ENCODE measurements around the gene SCAPER.
"Not testable (repeated sequence)": the region's sequence is repeated elsewhere in the genome, so short reads cannot be mapped to it uniquely, and the experiment has no call there.

SCAPER gene

GRCh38 chr15:76732321-76732720 lies 172.8 kb downstream of the SCAPER start:
- H3K4me3 Mint-ChIP-seq, H3K4me1 Mint-ChIP-seq, H3K27me3 Mint-ChIP-seq, ATAC-seq, H3K27ac Mint-ChIP-seq, H3K9me3 Mint-ChIP-seq: not testable (repeated sequence)
- peaks cover 30% of the 10 kb centered on the region for H3K36me3 Mint-ChIP-seq (ENCODE audit: low read depth)
- DNase-seq: peak; percentile 10

- ATAC-seq (no peak), DNase-seq (no peak)
- no peak overlapping the region for H3K27ac Mint-ChIP-seq
- no peak overlapping the region for H3K4me3 Mint-ChIP-seq
- no peaks in the 10 kb centered on the region for H3K27me3 Mint-ChIP-seq
- peaks cover 42% of the 10 kb centered on the region for H3K36me3 Mint-ChIP-seq (ENCODE audit: low read depth)
- H3K9me3 Mint-ChIP-seq: peaks cover 3% of the 10 kb centered on the region
- no peaks in the 10 kb centered on the region for H3K4me1 Mint-ChIP-seq
Observed at GRCh38 chr15:76730262-76730661, 174.9 kb downstream of the SCAPER start.

GRCh38 chr15:76718863-76719262 lies 186.3 kb downstream of the SCAPER start:
- H3K27me3 Mint-ChIP-seq: no peaks in the 10 kb centered on the region
- H3K4me3 Mint-ChIP-seq: no peak overlapping the region
- DNase-seq: no peak
- no peak overlapping the region for H3K27ac Mint-ChIP-seq
- H3K4me1 Mint-ChIP-seq: no peaks in the 10 kb centered on the region
- peaks cover 47% of the 10 kb centered on the region for H3K36me3 Mint-ChIP-seq (ENCODE audit: low read depth)
- H3K9me3 Mint-ChIP-seq: peaks cover 38% of the 10 kb centered on the region
- ATAC-seq: no peak

DNA sequence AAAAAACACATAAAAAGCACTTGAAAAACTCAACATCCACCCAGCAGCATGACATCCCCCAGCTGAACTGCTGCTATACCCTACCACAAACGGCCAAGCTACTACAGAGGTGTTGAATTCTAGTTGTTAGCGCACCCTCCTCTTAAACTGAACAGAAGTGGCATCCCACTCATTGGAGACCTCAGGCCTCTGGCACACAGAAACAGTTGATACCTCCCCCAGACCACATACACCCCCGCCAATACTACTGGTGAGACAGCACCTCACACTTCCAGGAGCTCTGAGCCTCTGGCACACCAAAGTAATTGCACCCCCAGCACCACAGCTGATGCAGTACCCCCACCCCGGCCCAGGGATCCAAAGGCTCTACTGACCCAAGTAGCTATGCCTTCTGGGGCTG lies 190.2 kb downstream of the SCAPER start:
- no peak for ATAC-seq
- no peak overlapping the region for H3K4me3 Mint-ChIP-seq
- H3K27ac Mint-ChIP-seq: no peak overlapping the region
- DNase-seq: no peak
- H3K27me3 Mint-ChIP-seq: no peaks in the 10 kb centered on the region
- peaks cover 7% of the 10 kb centered on the region for H3K4me1 Mint-ChIP-seq
- peaks cover 31% of the 10 kb centered on the region for H3K9me3 Mint-ChIP-seq
- peaks cover 53% of the 10 kb centered on the region for H3K36me3 Mint-ChIP-seq (ENCODE audit: low read depth)

- peaks cover 12% of the 10 kb centered on the region for H3K4me1 Mint-ChIP-seq
- H3K36me3 Mint-ChIP-seq (ENCODE audit: low read depth): peaks cover 42% of the 10 kb centered on the region
- DNase-seq (no peak), ATAC-seq (no peak)
- H3K9me3 Mint-ChIP-seq: peaks cover 16% of the 10 kb centered on the region
- H3K27me3 Mint-ChIP-seq: no peaks in the 10 kb centered on the region
- H3K27ac Mint-ChIP-seq: no peak overlapping the region
- H3K4me3 Mint-ChIP-seq: no peak overlapping the region
Observed at GRCh38 chr15:76711351-76711827, 193.8 kb downstream of the SCAPER start.

DNA sequence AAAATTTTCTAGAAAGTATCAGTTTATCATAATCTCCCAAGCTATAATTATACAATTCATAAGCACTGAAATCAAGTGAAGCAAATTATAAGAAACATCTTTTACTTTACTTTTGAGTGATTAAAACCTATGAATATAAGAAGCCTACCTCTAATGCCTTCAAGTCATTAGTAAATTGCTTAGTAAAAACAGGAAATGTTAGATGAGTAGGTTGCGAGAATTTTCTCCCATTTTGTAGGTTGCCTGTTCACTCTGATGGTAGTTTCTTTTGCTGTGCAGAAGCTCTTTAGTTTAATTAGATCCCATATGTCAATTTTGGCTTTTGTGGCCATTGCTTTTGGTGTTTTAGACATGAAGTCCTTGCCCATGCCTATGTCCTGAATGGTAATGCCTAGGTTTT lies 201.1 kb downstream of the SCAPER start:
- H3K36me3 Mint-ChIP-seq (ENCODE audit: low read depth): peaks cover 38% of the 10 kb centered on the region
- H3K27me3 Mint-ChIP-seq, H3K9me3 Mint-ChIP-seq, DNase-seq, H3K4me3 Mint-ChIP-seq, H3K4me1 Mint-ChIP-seq, H3K27ac Mint-ChIP-seq, ATAC-seq: not testable (repeated sequence)

- Mint-ChIP-seq H3K36me3 (ENCODE audit: low read depth) (peaks cover 22% of the 10 kb centered on the region), H3K4me3 (no peak overlapping the region), H3K27ac (no peak overlapping the region)
Observed at GRCh38 chr15:76696840-76697239, 208.3 kb downstream of the SCAPER start.

DNA sequence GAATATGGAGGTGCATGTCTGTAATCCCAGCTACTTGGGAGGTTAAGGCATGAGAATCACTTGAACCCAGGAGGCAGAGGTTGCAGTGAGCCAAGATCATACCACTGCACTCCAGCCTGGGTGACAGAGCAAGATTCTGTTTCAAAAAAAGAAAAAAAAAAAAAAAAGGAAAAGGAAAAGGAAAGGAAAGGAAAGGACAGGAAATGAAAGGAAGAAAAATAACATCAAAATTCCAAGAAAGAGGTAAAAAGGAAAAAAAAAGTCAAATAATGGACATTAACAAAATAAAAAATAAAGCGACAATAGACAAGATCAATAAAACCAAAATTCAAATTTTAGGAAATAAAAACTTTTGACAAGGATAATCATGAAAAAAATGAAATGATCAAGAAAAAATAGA lies 212.6 kb downstream of the SCAPER start:
- H3K27me3 Mint-ChIP-seq, ATAC-seq, DNase-seq, H3K4me3 Mint-ChIP-seq, H3K4me1 Mint-ChIP-seq, H3K27ac Mint-ChIP-seq, H3K9me3 Mint-ChIP-seq: not testable (repeated sequence)
- peaks cover 15% of the 10 kb centered on the region for H3K36me3 Mint-ChIP-seq (ENCODE audit: low read depth)

More at GRCh38 chr15:76696840-76697239, 208.3 kb downstream of the SCAPER start:
- Mint-ChIP-seq H3K27me3 (no peaks in the 10 kb centered on the region), H3K9me3 (no peaks in the 10 kb centered on the region), H3K4me1 (no peaks in the 10 kb centered on the region)
- ATAC-seq (no peak), DNase-seq (no peak)

DNA sequence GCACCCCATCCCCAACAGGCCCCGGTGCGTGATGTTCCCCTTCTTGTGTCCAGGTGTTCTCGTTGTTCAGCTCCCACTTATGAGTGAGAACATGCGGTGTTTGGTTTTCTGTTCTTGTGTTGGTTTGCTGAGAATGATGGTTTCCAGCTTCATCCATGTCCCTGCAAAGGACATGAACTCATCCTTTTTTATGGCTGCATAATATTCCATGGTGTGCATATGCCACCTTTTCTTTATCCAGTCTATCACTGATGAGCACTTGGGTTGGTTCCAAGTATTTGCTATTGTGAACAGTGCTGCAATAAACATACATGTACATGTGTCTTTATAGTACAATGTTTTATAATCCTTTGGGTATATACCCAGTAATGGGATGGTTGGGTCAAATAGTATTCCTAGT lies 217.5 kb downstream of the SCAPER start:
- ATAC-seq, H3K9me3 Mint-ChIP-seq, H3K27me3 Mint-ChIP-seq, H3K4me1 Mint-ChIP-seq, DNase-seq, H3K27ac Mint-ChIP-seq, H3K4me3 Mint-ChIP-seq: not testable (repeated sequence)
- H3K36me3 Mint-ChIP-seq (ENCODE audit: low read depth): peaks cover 18% of the 10 kb centered on the region

DNA sequence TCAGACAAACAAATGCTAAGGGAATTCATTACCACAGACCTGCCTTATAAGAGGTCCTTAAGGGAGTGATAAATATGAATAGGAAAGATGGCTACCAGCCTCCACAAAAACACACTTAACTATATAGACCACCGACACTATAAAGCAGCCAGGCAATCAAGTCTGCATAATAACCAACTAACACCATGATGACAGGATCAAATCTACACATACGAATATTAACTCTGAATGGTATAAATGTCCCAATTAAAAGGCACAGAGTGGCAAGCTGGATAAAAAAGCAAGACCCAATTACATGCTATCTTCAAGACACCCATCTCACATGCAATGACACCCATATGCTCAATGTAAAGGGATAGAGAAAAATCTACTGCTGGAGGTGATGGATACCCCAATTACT lies 221.1 kb downstream of the SCAPER start:
- no peaks in the 10 kb centered on the region for H3K4me1 Mint-ChIP-seq
- no peak for DNase-seq
- H3K9me3 Mint-ChIP-seq: peaks cover 10% of the 10 kb centered on the region
- H3K27me3 Mint-ChIP-seq: no peaks in the 10 kb centered on the region
- H3K27ac Mint-ChIP-seq: no peak overlapping the region
- peaks cover 25% of the 10 kb centered on the region for H3K36me3 Mint-ChIP-seq (ENCODE audit: low read depth)
- no peak for ATAC-seq
- H3K4me3 Mint-ChIP-seq: no peak overlapping the region

- H3K36me3 Mint-ChIP-seq (ENCODE audit: low read depth): peaks cover 17% of the 10 kb centered on the region
- no peak overlapping the region for H3K27ac Mint-ChIP-seq
- peaks cover 3% of the 10 kb centered on the region for H3K9me3 Mint-ChIP-seq
- ATAC-seq (no peak), DNase-seq (no peak)
- H3K4me3 Mint-ChIP-seq: no peak overlapping the region
- H3K27me3 Mint-ChIP-seq: no peaks in the 10 kb centered on the region
- H3K4me1 Mint-ChIP-seq: no peaks in the 10 kb centered on the region
Observed at GRCh38 chr15:76682833-76683232, 222.3 kb downstream of the SCAPER start.

DNA sequence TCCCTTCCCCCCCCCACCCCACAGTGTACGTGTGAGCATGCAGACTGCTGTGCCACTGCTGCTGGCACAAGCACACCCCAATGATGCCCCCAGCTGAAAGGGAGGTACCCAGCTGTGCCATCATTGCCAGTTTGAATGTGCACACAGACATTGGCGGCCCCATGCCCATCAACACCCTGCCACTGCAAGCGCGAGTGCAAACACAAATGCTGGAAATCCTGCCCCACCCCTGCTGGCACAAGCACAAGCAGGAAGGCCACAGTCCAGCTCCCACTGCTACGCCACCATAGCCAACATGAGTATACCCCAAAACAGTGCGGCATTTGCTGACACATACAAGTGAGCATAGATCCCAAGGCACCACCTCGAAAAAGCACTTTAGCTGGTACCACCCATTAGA lies 222.9 kb downstream of the SCAPER start:
- Mint-ChIP-seq H3K36me3 (ENCODE audit: low read depth) (peaks cover 14% of the 10 kb centered on the region), H3K4me3 (no peak overlapping the region), H3K4me1 (no peaks in the 10 kb centered on the region), H3K27me3 (no peaks in the 10 kb centered on the region), H3K27ac (no peak overlapping the region), H3K9me3 (peaks cover 3% of the 10 kb centered on the region)
- no peak for DNase-seq
- ATAC-seq: no peak

DNA sequence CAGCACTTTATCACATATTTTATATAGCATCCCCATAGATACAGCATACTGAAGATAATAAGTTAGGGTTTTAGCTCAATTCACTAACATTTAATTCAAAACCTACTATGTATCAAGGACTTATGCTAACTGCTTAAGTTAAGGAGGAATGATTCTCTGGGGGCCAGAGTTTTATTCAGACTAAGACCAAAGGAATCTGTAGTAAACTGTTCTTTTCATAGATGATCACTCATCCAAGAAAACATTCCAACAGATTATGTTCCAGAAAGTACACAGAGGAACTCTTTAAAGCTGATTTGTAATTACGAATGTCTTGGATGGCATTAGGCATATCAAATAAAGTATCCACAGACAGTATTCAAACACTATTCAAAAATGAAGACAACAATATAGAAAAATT lies 226.4 kb downstream of the SCAPER start:
- ATAC-seq: no peak
- no peaks in the 10 kb centered on the region for H3K4me1 Mint-ChIP-seq
- peaks cover 3% of the 10 kb centered on the region for H3K9me3 Mint-ChIP-seq
- H3K27ac Mint-ChIP-seq: no peak overlapping the region
- no peak for DNase-seq
- H3K36me3 Mint-ChIP-seq (ENCODE audit: low read depth): peaks cover 11% of the 10 kb centered on the region
- no peak overlapping the region for H3K4me3 Mint-ChIP-seq
- no peaks in the 10 kb centered on the region for H3K27me3 Mint-ChIP-seq

- DNase-seq (no peak), ATAC-seq (no peak)
- Mint-ChIP-seq H3K4me1 (no peaks in the 10 kb centered on the region), H3K27ac (no peak overlapping the region), H3K4me3 (no peak overlapping the region), H3K9me3 (no peaks in the 10 kb centered on the region), H3K36me3 (ENCODE audit: low read depth) (no peaks in the 10 kb centered on the region), H3K27me3 (no peaks in the 10 kb centered on the region)
Observed at GRCh38 chr15:76674883-76675282, 230.3 kb downstream of the SCAPER start.

- H3K4me3 Mint-ChIP-seq: no peak overlapping the region
- no peaks in the 10 kb centered on the region for H3K27me3 Mint-ChIP-seq
- peaks cover 5% of the 10 kb centered on the region for H3K4me1 Mint-ChIP-seq
- DNase-seq (no peak), ATAC-seq (no peak)
- H3K27ac Mint-ChIP-seq: no peak overlapping the region
- peaks cover 2% of the 10 kb centered on the region for H3K36me3 Mint-ChIP-seq (ENCODE audit: low read depth)
- no peaks in the 10 kb centered on the region for H3K9me3 Mint-ChIP-seq
Observed at GRCh38 chr15:76669521-76670207, 235.5 kb downstream of the SCAPER start.

GRCh38 chr15:76668900-76669299 lies 236.2 kb downstream of the SCAPER start:
- H3K27ac Mint-ChIP-seq: no peak overlapping the region
- peaks cover 6% of the 10 kb centered on the region for H3K36me3 Mint-ChIP-seq (ENCODE audit: low read depth)
- DNase-seq (no peak), ATAC-seq (no peak)
- no peaks in the 10 kb centered on the region for H3K9me3 Mint-ChIP-seq
- peaks cover 5% of the 10 kb centered on the region for H3K4me1 Mint-ChIP-seq
- no peaks in the 10 kb centered on the region for H3K27me3 Mint-ChIP-seq
- no peak overlapping the region for H3K4me3 Mint-ChIP-seq

Data from activated naive CD8-positive, alpha-beta T cell treated with anti-CD3 and anti-CD28 coated beads, Interleukin-2, amount 50 U/mL, for 24 hours (primary cell).